HG03469 (cell line): ENCODE measurements around the gene FXYD1.
"Not testable (repeated sequence)": the region's sequence is repeated elsewhere in the genome, so short reads cannot be mapped to it uniquely, and the experiment has no call there.

Experiments
- ATAC-seq: cut with Tn5 transposase; IDR thresholded peaks from one replicate; pipeline ENCODE4 v1.9.1; 2021; ENCODE audit warnings: mild to moderate bottlenecking, moderate library complexity, moderate number of reproducible peaks; ENCODE audit not compliant: unreplicated experiment

Gene FXYD1

GRCh38 chr19:35124098-35125060, 14.2 kb upstream of the FXYD1 start:
- ATAC-seq, result peak; percentile 65

- no peak for ATAC-seq
These were observed 13.3 kb upstream of the FXYD1 start for GRCh38 chr19:35125270-35125717.

GRCh38 chr19:35125749-35126623, 12.6 kb upstream of the FXYD1 start:
- no peak for ATAC-seq

- ATAC-seq, result no peak
These were observed 12.0 kb upstream of the FXYD1 start for GRCh38 chr19:35126624-35126959.

GRCh38 chr19:35127871-35128270, 10.8 kb upstream of the FXYD1 start:
- no peak for ATAC-seq

GRCh38 chr19:35128398-35129057, 10.1 kb upstream of the FXYD1 start:
- no peak for ATAC-seq

- ATAC-seq, result not testable (repeated sequence)
These were observed 8.8 kb upstream of the FXYD1 start for GRCh38 chr19:35129724-35130274.

GRCh38 chr19:35130761-35131720, 7.6 kb upstream of the FXYD1 start:
- no peak for ATAC-seq

- ATAC-seq, result no peak
These were observed 6.4 kb upstream of the FXYD1 start for GRCh38 chr19:35132254-35132653.

- ATAC-seq, result no peak
These were observed 4.8 kb upstream of the FXYD1 start for GRCh38 chr19:35133826-35134225.

- ATAC-seq, result no peak
These were observed 3.9 kb upstream of the FXYD1 start, which contains the start of gene LGI4 for GRCh38 chr19:35134601-35135242. Gene LGI4, minus strand, starts transcription at chr19:35135059. Its CDS starts 379 bp downstream, at chr19:35134680.

- ATAC-seq, result no peak
These were observed 3.2 kb upstream of the FXYD1 start for GRCh38 chr19:35135389-35135909.

- no peak for ATAC-seq
These were observed 2.4 kb upstream of the FXYD1 start for GRCh38 chr19:35136231-35136630.

GRCh38 chr19:35136977-35137702, 1.5 kb upstream of the FXYD1 start:
- no peak for ATAC-seq

- ATAC-seq, result no peak
These were observed 1.8 kb downstream of the FXYD1 start for GRCh38 chr19:35140207-35140961.

GRCh38 chr19:35140962-35141836, 2.6 kb downstream of the FXYD1 start:
- no peak for ATAC-seq
